OCI-LY1 (cell line): Measurements from ENCODE around the gene GTPBP3.

Experiments used
- EZH2 ChIP-seq: fragments of 200-600 bp; sonication (generic), shearing (Covaris generic); IDR thresholded peaks from 2 replicates; pipeline ENCODE4 v1.8.0; 2017; ENCODE audit warnings: borderline replicate concordance, mixed run types, mild to moderate bottlenecking, antibody characterized with exemption, low read length, moderate library complexity, mixed read lengths
- TF ChIP-seq, protein P1 (sequence below): fragments of 200-600 bp; sonication (generic), shearing (Covaris generic); IDR thresholded peaks from 2 replicates; pipeline ENCODE4 v1.5.1; 2017; ENCODE audit warnings: mild to moderate bottlenecking, antibody characterized with exemption, low read length, moderate library complexity, mixed read lengths

DNA sequence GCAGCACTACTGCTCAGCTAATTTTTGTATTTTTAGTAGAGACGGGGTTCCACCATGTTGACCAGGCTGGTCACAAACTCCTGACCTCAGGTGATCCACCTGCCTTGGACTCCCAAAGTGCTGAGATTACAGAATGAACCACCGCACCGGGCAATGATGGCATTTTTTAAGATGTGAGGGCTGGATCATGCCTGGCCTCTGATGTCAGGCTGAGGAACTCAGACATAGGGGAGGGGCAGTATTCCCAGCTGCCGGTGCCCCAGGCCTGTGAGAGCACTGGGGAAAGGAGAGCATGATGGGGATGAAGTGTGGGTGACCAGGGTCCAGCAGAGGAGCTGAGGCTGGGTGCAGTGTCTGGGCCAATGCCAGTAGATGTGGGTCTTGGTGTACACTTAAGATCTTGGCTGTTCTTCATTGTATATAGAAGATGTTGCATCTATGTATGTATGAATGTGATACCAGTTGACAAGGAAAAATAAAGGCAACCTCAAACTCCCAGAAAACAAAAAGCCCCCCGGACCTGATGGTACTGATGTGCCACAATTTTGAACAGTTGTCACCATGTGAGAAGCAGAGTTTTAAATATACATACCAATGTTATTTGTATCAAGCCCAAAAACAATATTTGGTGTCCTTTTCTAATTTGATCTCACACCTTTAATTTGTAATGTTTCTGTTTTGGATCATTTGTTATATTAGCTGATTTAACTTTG is 43.2 kb downstream of the GTPBP3 start:
- TF ChIP-seq, protein P1, sequence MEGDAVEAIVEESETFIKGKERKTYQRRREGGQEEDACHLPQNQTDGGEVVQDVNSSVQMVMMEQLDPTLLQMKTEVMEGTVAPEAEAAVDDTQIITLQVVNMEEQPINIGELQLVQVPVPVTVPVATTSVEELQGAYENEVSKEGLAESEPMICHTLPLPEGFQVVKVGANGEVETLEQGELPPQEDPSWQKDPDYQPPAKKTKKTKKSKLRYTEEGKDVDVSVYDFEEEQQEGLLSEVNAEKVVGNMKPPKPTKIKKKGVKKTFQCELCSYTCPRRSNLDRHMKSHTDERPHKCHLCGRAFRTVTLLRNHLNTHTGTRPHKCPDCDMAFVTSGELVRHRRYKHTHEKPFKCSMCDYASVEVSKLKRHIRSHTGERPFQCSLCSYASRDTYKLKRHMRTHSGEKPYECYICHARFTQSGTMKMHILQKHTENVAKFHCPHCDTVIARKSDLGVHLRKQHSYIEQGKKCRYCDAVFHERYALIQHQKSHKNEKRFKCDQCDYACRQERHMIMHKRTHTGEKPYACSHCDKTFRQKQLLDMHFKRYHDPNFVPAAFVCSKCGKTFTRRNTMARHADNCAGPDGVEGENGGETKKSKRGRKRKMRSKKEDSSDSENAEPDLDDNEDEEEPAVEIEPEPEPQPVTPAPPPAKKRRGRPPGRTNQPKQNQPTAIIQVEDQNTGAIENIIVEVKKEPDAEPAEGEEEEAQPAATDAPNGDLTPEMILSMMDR, result no peak
- TF ChIP-seq EZH2, result no peak
